ENCODE data around the gene GABPB2. TPM values are rescaled to one million over a fixed set of nuclear protein-coding genes. Genes with fewer than 3 reads are reported as not detected.

The GABPB2 gene
- polyA plus RNA-seq, 1 of the 3 experiments (the other 2 are of a cell fraction): 2.4 TPM

DNA sequence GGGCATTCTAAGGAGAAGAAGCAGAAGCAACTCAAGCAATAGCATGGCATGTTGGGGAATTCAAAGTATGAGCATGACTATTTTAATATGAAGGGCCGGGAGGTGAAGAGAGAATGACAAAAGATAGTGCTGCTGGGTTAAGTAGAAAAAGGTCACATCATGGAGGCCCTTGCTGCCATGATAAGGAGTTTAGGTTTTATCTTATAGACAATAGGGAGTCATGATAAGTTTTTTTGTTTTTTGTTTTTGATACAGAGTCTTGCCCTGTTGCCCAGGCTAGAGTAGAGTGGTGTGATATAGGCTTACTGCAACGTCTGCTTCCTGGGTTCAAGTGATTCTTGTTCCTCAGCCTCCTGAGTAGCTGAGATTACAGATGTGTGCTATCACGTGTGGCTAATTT, 31.0 kb upstream of the GABPB2 start:
- Histone ChIP-seq H3K9me2 (no peaks in the 10 kb centered on the region), H3K9ac (no peak overlapping the region), H3K9me3 (no peaks in the 10 kb centered on the region), H3K27ac (ENCODE audit: low read depth in 2 of 2, low read length in 1 of 2) (no peak overlapping the region), H3K4me3 (ENCODE audit: low read depth in 2 of 2, low read length in 1 of 2) (no peak overlapping the region), H4K20me1 (ENCODE audit: insufficient read depth) (no peaks in the 10 kb centered on the region), H3F3A (replicated peaks; ENCODE audit: insufficient read depth) (no peaks in the 10 kb centered on the region), H3K4me2 (no peak overlapping the region), H3K36me3 (replicated peaks in 1 of 2; ENCODE audit: control insufficient read depth in 1 of 2, insufficient read depth in 2 of 2, low read length in 1 of 2) (peaks cover 5 to 10% of the 10 kb centered on the region in 2 experiments), H2AFZ (ENCODE audit: low read depth) (no peak overlapping the region), H3K79me2 (ENCODE audit: insufficient read depth) (no peaks in the 10 kb centered on the region), H3K4me1 (ENCODE audit: control insufficient read depth in 1 of 2, insufficient read depth in 2 of 2, low read depth in 1 of 2, low read length in 1 of 2) (no peaks in the 10 kb centered on the region), H3K27me3 (ENCODE audit: insufficient read depth) (no peaks in the 10 kb centered on the region)
- no peak for DNase-seq
- TF ChIP-seq, protein P1, sequence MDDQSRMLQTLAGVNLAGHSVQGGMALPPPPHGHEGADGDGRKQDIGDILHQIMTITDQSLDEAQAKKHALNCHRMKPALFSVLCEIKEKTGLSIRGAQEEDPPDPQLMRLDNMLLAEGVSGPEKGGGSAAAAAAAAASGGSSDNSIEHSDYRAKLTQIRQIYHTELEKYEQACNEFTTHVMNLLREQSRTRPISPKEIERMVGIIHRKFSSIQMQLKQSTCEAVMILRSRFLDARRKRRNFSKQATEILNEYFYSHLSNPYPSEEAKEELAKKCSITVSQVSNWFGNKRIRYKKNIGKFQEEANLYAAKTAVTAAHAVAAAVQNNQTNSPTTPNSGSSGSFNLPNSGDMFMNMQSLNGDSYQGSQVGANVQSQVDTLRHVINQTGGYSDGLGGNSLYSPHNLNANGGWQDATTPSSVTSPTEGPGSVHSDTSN (IDR thresholded peaks at IDR 0.05): no peak
- TF ChIP-seq, protein P2, sequence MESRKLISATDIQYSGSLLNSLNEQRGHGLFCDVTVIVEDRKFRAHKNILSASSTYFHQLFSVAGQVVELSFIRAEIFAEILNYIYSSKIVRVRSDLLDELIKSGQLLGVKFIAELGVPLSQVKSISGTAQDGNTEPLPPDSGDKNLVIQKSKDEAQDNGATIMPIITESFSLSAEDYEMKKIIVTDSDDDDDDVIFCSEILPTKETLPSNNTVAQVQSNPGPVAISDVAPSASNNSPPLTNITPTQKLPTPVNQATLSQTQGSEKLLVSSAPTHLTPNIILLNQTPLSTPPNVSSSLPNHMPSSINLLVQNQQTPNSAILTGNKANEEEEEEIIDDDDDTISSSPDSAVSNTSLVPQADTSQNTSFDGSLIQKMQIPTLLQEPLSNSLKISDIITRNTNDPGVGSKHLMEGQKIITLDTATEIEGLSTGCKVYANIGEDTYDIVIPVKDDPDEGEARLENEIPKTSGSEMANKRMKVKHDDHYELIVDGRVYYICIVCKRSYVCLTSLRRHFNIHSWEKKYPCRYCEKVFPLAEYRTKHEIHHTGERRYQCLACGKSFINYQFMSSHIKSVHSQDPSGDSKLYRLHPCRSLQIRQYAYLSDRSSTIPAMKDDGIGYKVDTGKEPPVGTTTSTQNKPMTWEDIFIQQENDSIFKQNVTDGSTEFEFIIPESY (IDR thresholded peaks at IDR 0.05; ENCODE audit: borderline replicate concordance, low read depth): no peak
- TF ChIP-seq TCF12 (IDR thresholded peaks at IDR 0.05): no peak
- TF ChIP-seq, protein P3, sequence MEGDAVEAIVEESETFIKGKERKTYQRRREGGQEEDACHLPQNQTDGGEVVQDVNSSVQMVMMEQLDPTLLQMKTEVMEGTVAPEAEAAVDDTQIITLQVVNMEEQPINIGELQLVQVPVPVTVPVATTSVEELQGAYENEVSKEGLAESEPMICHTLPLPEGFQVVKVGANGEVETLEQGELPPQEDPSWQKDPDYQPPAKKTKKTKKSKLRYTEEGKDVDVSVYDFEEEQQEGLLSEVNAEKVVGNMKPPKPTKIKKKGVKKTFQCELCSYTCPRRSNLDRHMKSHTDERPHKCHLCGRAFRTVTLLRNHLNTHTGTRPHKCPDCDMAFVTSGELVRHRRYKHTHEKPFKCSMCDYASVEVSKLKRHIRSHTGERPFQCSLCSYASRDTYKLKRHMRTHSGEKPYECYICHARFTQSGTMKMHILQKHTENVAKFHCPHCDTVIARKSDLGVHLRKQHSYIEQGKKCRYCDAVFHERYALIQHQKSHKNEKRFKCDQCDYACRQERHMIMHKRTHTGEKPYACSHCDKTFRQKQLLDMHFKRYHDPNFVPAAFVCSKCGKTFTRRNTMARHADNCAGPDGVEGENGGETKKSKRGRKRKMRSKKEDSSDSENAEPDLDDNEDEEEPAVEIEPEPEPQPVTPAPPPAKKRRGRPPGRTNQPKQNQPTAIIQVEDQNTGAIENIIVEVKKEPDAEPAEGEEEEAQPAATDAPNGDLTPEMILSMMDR (IDR thresholded peaks at IDR 0.05): no peak
- TF ChIP-seq MEF2A (IDR thresholded peaks at IDR 0.05; ENCODE audit: borderline replicate concordance, low read depth): no peak
- no peak for TF ChIP-seq FOSL2 (IDR thresholded peaks at IDR 0.05; ENCODE audit: borderline replicate concordance, low read depth)
- TF ChIP-seq TAF1 (IDR thresholded peaks at IDR 0.05; ENCODE audit: borderline replicate concordance, low read depth, low read length): no peak
- no peak for TF ChIP-seq GABPA (IDR thresholded peaks at IDR 0.05; ENCODE audit: low read depth)
- no peak for TF ChIP-seq JUND (IDR thresholded peaks at IDR 0.05)
- no peak for TF ChIP-seq GATA2 (CRISPR knock-in tag; IDR thresholded peaks at IDR 0.05)
- no peak for TF ChIP-seq NFIC (IDR thresholded peaks at IDR 0.05; ENCODE audit: borderline replicate concordance)
- TF ChIP-seq SMC3 (IDR thresholded peaks at IDR 0.05; ENCODE audit: low read depth, low read length): no peak
- no peak for TF ChIP-seq EP300 (IDR thresholded peaks at IDR 0.05; ENCODE audit: borderline replicate concordance in 1 of 2, low read depth in 1 of 2, low read length in 1 of 2)
- no peak for TF ChIP-seq FOXJ3 (CRISPR knock-in tag; IDR thresholded peaks at IDR 0.05)
- 81% methylated on average over 3 of the region's 3 CpGs for WGBS (ENCODE audit: low lambda C conversion rate)
- POLR2A ChIA-PET: no interaction called here
- CTCF ChIA-PET: interaction anchor here (1.2 to 2.8 kb wide), 2 partner anchors 8 to 15 kb away, joined by 5 to 12 read pairs; partner anchors contain the start of gene C1orf56

Measured in SK-N-SH (cell line).